SK-N-MC (cell line): ENCODE results near the gene ROCK2.

Experiments
- EZH2 ChIP-seq: fragments of 200-600 bp; sonication (generic); IDR thresholded peaks from one replicate; pipeline ENCODE4 v1.6.1; 2017; ENCODE audit warnings: antibody characterized with exemption
- FOXP2 ChIP-seq: optimal IDR thresholded peaks from 2 replicates; pipeline ENCODE3; 2011; ENCODE audit warnings: mild to moderate bottlenecking, moderate library complexity; ENCODE audit not compliant: insufficient read depth; ENCODE audit errors: extremely low read length, control extremely low read depth
- POLR2AphosphoS5 ChIP-seq: IDR thresholded peaks from 2 replicates; pipeline ENCODE4 v1.6.1; 2012; ENCODE audit warnings: mild to moderate bottlenecking, low read depth, low read length, borderline replicate concordance

- TF ChIP-seq EZH2 (no peak), POLR2AphosphoS5 (no peak), FOXP2 (no peak)
Measured at GRCh38 chr2:11385847-11386246, 41.4 kb upstream of the ROCK2 start.
